Central memory CD8-positive, alpha-beta T cell (primary cell): Measurements from ENCODE around the gene SLC34A1.
A peak's percentile ranks its signal among the peaks of the same experiment; 100 is the strongest.

Source experiments
- ATAC-seq: fragments of 150-1000 bp; cut with Tn5 transposase; replicated peaks from 2 replicates; pipeline ENCODE4 v1.10.0; 2022; ENCODE audit warnings: mild to moderate bottlenecking, moderate FRiP score, moderate number of reproducible peaks; ENCODE audit not compliant: poor library complexity, severe bottlenecking; ENCODE audit errors: extremely low read depth
- DNase-seq, 2 donors: peaks; one replicate each; pipeline ENCODE4 v3.0.0; 2021; ENCODE audit warnings: low spot score in 2 of 2
- H3K27ac Mint-ChIP-seq: one replicate; pipeline ENCODE4 v1.8.0; 2022; ENCODE audit warnings: low read depth, mild to moderate bottlenecking, moderate library complexity, mixed read lengths
- H3K27me3 Mint-ChIP-seq: one replicate; pipeline ENCODE4 v1.8.0; 2022; ENCODE audit warnings: mixed read lengths
- H3K36me3 Mint-ChIP-seq: one replicate; pipeline ENCODE4 v1.8.0; 2022; ENCODE audit warnings: mild to moderate bottlenecking, moderate library complexity, mixed read lengths; ENCODE audit not compliant: insufficient read depth
- H3K4me1 Mint-ChIP-seq: one replicate; pipeline ENCODE4 v1.8.0; 2022; ENCODE audit warnings: mixed read lengths
- H3K4me3 Mint-ChIP-seq: one replicate; pipeline ENCODE4 v1.8.0; 2022; ENCODE audit warnings: mild to moderate bottlenecking, moderate library complexity, mixed read lengths
- H3K9me3 Mint-ChIP-seq: one replicate; pipeline ENCODE4 v1.8.0; 2022; ENCODE audit warnings: mixed read lengths

SLC34A1 gene

DNA sequence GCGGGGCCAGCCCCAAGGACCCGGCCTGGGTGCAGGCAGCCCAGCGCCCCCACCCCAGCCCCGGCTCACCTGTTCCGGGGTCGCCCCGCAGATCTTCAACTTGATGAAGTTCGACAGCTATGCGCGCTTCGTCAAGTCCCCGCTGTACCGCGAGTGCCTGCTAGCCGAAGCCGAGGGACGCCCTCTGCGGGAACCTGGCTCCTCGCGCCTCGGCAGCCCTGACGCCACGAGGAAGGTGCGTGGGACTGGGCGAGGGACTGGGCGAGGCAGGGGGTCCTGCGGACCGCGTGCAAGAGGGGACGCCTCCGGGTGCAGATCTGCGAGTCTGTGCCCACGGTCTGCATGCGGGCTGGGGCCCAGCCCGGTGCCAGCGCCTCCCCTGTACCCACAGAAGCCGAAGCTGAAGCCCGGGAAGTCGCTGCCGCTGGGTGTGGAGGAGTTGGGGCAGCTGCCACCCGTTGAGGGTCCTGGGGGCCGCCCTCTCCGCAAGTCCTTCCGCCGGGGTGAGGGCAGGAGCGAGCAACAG, 16.8 kb upstream of the SLC34A1 start:
- Mint-ChIP-seq H3K27ac (no peak overlapping the region), H3K36me3 (peaks cover 42% of the 10 kb centered on the region), H3K4me3 (no peak overlapping the region), H3K4me1 (peaks cover 51% of the 10 kb centered on the region), H3K27me3 (no peaks in the 10 kb centered on the region), H3K9me3 (no peaks in the 10 kb centered on the region)
- ATAC-seq: no peak
- no peak for DNase-seq

DNA sequence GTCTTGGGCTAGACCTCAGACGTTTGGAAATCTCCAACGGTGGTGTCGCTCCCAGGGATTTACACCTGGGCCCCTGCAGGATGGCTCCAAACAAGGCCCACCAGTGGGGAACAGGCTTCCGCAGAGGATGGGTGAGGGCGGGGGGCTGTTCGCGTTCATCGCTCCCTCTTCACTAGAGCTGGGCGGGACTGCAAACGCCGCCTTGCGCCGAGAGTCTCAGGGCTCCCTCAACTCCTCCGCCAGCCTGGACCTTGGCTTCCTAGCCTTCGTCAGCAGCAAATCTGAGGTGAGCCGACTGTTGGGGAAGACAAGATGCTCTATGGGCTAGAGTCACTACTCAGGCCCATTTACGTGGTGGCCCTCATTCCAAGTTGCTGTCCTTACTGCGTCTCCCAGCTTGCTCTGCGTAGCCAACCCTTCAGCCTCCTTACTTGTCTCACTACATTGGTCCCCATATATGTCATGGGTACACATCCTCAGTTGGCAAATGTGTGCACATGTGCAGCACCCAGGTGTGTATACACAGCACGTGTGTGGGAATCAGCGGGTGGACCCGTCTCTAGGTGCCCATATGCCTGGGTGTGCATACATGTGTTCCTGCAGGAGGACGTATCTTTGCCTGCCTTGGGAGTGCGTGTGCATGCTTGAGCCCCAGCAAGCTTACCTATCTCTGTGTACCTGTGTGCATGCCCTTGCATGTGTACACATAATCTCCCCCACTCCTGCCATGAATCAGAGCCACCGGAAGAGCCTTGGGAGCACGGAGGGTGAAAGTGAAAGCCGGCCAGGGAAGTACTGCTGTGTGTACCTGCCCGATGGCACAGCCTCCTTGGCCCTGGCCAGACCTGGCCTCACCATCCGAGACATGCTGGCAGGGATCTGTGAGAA, 16.0 kb upstream of the SLC34A1 start:
- ATAC-seq (no peak), DNase-seq (no peak)
- no peaks in the 10 kb centered on the region for H3K27me3 Mint-ChIP-seq
- H3K36me3 Mint-ChIP-seq: peaks cover 43% of the 10 kb centered on the region
- H3K4me3 Mint-ChIP-seq: no peak overlapping the region
- H3K9me3 Mint-ChIP-seq: no peaks in the 10 kb centered on the region
- H3K27ac Mint-ChIP-seq: no peak overlapping the region
- peaks cover 51% of the 10 kb centered on the region for H3K4me1 Mint-ChIP-seq

DNA sequence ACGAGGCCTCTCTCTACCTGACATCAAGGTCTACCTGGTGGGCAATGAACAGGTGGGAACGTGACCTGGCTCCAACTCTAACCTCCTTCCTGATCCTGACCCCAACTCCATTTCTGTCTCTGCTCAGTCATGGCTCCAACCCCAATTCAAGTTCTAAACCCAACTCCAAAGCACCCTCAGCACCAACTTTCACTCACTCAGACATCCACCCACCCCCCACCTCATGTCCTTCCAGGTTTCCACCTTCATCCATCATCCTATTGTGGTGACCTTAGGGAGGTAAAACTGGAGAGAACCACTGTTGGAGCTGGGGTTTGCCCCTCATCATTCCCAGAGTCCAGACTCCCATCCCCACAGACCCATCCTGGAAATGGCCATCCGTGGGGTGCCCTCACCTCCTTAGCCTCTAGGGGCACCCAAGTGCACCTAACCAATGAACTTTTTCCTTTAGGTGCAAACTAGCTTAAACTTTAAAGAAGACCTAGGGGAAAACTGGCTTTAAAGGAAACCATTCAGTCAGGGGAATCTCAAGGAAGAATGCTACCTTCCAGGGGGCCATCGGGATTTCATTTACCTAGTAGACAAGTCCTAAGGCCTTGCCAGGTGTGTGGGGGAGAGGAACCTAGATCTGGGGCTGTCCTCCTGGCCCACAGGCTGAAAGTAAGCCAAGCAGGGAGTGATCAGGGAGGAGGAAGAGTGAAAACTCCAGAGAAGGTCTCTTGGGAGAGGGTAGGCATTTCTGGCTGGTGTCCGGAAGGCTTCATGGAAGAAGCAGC, 15.2 kb upstream of the SLC34A1 start:
- H3K9me3 Mint-ChIP-seq: no peaks in the 10 kb centered on the region
- no peak for ATAC-seq

DNA sequence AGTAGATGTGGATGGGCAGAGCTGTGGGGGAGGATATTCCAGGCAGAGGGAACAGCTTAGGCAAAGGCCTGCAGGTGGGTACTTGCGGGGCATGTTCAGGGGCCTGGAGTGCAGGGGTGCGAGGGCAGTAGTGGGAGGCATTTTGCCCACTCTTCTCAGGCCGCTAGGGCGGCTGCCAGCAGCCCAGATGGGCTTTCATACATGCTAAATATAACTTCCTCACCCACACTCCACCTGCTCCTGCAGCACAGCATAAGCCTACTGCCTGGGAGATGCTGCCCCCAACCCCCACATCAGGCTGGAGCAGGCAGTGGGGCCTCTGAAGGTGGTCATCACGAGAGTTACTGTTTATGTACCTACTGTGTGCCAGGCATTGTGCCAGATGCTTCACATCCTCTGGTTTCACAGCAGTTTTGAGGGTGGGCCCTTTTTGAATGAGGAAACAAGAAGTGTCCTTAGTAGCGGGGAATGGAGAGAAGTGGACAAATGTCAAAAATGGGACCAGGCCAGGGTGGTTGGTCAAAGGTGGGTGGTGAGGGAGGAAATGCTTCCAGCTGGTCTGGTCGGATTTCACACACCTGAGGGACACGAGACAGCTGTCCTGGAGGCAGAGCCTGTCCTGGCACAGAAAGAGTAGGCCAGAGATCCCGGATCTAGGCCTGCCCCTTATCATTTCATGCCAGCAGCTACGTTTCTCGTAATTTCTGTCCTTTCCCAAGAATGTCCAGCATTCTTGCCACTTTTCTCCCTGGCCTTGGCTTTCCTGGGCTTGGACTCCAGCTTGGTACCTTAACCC, 14.4 kb upstream of the SLC34A1 start:
- Mint-ChIP-seq H3K36me3 (peaks cover 41% of the 10 kb centered on the region), H3K4me1 (peaks cover 53% of the 10 kb centered on the region), H3K27ac (peak overlapping the region; percentile 87), H3K9me3 (no peaks in the 10 kb centered on the region), H3K4me3 (no peak overlapping the region), H3K27me3 (no peaks in the 10 kb centered on the region)
- ATAC-seq (no peak), DNase-seq (no peak)

More for the DNA sequence above, 15.2 kb upstream of the SLC34A1 start:
- Mint-ChIP-seq H3K27me3 (no peaks in the 10 kb centered on the region), H3K4me3 (no peak overlapping the region), H3K27ac (peak overlapping the region; percentile 87), H3K4me1 (peaks cover 55% of the 10 kb centered on the region), H3K36me3 (peaks cover 44% of the 10 kb centered on the region)
- DNase-seq: no peak

DNA sequence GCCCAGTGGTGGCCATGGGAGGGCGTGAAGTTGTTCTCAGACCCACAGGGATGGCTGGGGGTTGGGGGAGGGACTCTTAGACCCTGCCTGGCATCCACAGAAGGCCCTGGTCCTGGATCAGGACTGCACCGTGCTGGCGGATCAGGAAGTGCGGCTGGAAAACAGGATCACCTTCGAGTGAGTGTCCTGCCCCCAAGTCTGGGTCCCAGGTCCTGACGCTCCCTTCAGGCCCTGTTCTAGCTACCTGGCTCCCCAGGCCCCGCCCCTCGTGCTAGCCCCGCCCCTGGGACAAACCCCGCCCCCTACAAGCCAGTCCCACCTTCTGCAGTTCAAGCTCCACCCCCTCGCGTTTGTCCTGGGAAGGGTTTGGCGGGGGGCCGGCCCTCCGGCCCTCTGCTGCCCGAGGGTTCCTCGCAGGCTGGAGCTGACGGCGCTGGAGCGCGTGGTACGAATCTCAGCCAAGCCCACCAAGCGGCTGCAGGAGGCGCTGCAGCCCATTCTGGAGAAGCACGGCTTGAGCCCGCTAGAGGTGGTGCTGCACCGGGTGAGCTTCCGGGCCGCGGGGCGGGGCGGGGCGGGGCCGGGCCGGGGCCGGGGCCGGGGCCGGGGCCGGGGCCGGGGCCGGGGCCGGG, 13.6 kb upstream of the SLC34A1 start:
- Mint-ChIP-seq H3K27me3 (no peaks in the 10 kb centered on the region), H3K9me3 (no peaks in the 10 kb centered on the region), H3K27ac (no peak overlapping the region), H3K4me3 (no peak overlapping the region), H3K4me1 (peaks cover 57% of the 10 kb centered on the region), H3K36me3 (peaks cover 34% of the 10 kb centered on the region)
- DNase-seq: peak in 1 of 2 donors; percentile 27
- ATAC-seq: peak; percentile 42

DNA sequence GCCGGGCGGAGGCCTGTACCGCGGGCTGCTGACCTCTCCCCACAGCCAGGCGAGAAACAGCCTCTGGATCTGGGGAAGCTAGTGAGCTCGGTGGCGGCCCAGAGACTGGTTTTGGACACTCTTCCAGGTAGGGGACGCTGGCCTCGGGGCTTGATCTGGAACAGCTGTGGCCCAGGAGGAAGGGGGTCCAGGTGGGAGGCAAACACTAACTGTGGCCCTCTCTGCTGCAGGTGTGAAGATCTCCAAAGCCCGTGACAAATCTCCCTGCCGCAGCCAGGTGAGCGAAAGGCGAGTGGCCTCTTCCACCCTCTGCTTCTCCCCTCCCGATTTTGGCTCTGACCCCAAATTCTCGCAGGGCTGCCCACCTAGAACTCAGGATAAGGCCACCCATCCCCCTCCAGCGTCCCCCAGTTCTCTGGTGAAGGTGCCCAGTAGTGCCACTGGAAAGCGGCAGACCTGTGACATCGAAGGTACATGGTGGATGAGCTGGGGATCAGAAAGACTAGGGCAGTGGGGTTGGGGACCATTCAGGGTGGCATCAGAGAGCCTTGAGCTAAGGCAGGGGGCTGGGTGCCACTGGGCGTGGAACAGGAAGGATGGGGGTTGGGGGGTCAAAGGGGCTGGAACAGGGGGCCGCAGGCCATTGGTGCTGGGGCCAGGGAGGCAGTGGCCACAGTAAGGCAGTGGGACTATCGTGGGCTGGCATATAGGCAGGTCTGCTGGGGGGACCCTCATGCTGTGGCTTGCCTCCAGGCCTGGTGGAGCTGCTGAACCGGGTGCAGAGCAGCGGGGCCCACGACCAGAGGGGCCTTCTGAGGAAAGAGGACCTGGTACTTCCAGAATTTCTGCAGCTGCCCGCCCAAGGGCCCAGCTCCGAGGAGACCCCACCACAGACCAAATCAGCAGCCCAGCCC, 12.9 kb upstream of the SLC34A1 start:
- peaks cover 55% of the 10 kb centered on the region for H3K4me1 Mint-ChIP-seq
- no peak overlapping the region for H3K27ac Mint-ChIP-seq
- DNase-seq (no peak), ATAC-seq (no peak)
- H3K9me3 Mint-ChIP-seq: no peaks in the 10 kb centered on the region
- peaks cover 32% of the 10 kb centered on the region for H3K36me3 Mint-ChIP-seq
- H3K4me3 Mint-ChIP-seq: peak overlapping the region; percentile 55
- H3K27me3 Mint-ChIP-seq: no peaks in the 10 kb centered on the region

DNA sequence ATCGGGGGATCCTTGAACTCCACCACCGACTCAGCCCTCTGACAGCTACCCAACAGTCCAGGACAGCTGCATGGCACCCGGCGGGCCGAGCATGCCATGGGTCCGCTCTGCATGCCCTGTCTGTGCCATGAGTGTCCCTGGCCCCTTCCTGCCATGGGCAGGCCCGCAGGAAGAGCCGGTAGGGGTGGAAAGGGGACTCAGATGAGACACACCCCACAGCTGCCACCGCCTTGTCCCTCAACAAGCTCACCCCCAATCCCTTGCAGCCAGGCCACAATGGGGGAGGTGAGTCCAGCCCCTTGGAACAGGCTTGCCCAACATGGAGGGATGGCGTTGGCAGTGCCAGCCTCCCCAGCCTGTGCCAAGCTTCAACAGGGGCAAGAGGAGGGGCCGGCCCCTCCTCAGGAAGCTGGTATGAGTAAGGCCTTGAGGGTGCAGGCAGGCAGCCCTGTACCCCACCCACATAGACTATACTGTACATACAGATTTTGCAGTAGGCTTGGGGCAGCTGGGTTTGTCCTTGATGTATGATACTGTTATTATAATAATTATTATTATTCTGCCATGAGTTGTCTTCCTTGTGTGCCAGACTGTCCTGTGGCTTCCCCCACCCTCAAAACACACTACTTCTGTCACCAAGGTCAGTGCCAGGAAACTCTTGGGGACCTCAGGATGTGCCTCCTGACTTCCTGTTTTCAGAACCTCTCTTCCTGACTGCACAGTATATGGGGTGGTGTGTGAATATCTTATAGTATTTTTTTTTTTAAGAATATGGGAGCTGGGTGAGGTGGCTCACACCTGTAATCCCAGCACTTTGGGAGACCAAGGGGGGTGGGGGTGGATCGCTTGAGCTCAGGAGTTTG, 12.0 kb upstream of the SLC34A1 start:
- DNase-seq (no peak), ATAC-seq (peak; percentile 62)
- Mint-ChIP-seq H3K27ac (peak overlapping the region; percentile 87), H3K36me3 (peaks cover 30% of the 10 kb centered on the region), H3K9me3 (no peaks in the 10 kb centered on the region), H3K4me1 (peaks cover 51% of the 10 kb centered on the region), H3K4me3 (peak overlapping the region; percentile 45), H3K27me3 (no peaks in the 10 kb centered on the region)

DNA sequence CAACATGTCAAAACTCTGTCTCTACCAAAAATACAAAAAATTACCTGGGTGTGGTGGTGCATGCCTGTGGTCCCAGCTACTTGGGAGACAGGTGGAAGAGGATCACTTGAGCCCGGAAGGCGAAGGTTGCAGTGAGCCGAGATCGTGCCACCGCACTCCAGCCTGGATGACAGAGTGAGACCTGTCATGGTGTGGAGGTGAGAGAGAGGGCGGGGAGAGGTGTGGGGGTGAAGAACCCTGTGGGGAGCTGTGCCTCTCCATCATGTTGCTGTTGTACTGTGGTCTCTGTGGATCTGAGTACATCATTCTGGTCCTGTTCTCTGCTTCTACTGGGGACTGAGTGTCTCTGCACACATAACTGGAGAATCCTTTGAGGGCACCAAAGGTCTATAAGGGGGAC, 11.3 kb upstream of the SLC34A1 start:
- H3K27ac Mint-ChIP-seq: peak overlapping the region; percentile 87
- peaks cover 51% of the 10 kb centered on the region for H3K4me1 Mint-ChIP-seq
- H3K4me3 Mint-ChIP-seq: peak overlapping the region; percentile 45
- DNase-seq: peak in 1 of 2 donors; percentile 20
- peak; percentile 82 for ATAC-seq
- no peaks in the 10 kb centered on the region for H3K27me3 Mint-ChIP-seq
- H3K9me3 Mint-ChIP-seq: no peaks in the 10 kb centered on the region
- H3K36me3 Mint-ChIP-seq: peaks cover 30% of the 10 kb centered on the region

DNA sequence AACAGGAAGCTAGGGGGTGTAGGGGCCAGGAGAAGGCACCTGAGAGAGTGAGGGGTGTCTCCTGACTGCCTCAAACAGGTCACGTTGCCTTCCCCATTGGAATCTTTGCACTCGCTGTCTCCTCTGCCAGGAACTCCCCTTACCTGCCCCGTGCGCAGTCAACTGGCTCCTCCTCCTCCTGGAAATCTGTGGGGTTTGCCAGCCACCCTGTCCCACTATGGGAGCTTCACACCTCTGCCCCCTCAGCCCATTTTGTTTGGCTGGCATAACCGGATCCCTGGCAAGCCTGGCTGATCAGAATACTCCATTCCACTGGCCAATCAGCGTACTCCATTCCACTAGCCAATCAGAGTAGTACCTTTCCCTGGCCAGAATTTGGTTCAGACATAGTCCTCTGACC, 10.4 kb upstream of the SLC34A1 start:
- ATAC-seq (no peak), DNase-seq (no peak)
- H3K4me1 Mint-ChIP-seq: peaks cover 45% of the 10 kb centered on the region
- no peaks in the 10 kb centered on the region for H3K9me3 Mint-ChIP-seq
- no peaks in the 10 kb centered on the region for H3K27me3 Mint-ChIP-seq
- H3K4me3 Mint-ChIP-seq: no peak overlapping the region
- peaks cover 23% of the 10 kb centered on the region for H3K36me3 Mint-ChIP-seq
- H3K27ac Mint-ChIP-seq: peak overlapping the region; percentile 87

DNA sequence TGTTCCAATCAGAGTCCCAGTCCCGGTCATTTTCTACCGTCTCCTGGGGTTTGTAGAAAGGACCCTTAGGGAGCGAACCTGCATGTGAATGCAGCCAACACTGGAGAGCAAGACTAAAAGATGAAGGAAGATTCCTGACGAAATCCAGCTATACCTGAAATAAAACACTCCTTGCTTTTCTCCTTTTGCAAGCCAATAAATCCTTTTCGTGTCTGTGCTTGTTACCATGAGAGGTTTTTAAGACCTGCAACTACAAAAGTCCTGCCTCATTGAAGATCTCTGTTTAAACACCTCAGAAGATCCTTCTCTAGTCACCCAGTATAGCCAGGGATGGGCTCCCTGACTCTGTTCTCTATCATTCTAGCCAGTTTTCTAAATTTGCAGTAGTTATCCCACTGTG, 10.0 kb upstream of the SLC34A1 start:
- DNase-seq (no peak), ATAC-seq (no peak)
- H3K9me3 Mint-ChIP-seq: no peaks in the 10 kb centered on the region
- H3K4me3 Mint-ChIP-seq: no peak overlapping the region
- peaks cover 44% of the 10 kb centered on the region for H3K4me1 Mint-ChIP-seq
- peaks cover 18% of the 10 kb centered on the region for H3K36me3 Mint-ChIP-seq
- no peaks in the 10 kb centered on the region for H3K27me3 Mint-ChIP-seq
- peak overlapping the region; percentile 87 for H3K27ac Mint-ChIP-seq
